GM10266 (cell line): Measurements from ENCODE around the gene MSANTD2.
A peak's percentile ranks its signal among the peaks of the same experiment; 100 is the strongest.

ENCODE experiments used
- DNase-seq: peaks from one replicate; pipeline ENCODE4 v3.0.0; 2012; ENCODE audit errors: extremely low spot score
- TF ChIP-seq, protein P1 (sequence below): IDR thresholded peaks from 2 replicates; pipeline ENCODE4 v1.5.1; 2012; ENCODE audit warnings: mild to moderate bottlenecking, low read depth; ENCODE audit not compliant: control insufficient read depth, insufficient read depth; ENCODE audit errors: missing control alignments

The MSANTD2 gene

DNA sequence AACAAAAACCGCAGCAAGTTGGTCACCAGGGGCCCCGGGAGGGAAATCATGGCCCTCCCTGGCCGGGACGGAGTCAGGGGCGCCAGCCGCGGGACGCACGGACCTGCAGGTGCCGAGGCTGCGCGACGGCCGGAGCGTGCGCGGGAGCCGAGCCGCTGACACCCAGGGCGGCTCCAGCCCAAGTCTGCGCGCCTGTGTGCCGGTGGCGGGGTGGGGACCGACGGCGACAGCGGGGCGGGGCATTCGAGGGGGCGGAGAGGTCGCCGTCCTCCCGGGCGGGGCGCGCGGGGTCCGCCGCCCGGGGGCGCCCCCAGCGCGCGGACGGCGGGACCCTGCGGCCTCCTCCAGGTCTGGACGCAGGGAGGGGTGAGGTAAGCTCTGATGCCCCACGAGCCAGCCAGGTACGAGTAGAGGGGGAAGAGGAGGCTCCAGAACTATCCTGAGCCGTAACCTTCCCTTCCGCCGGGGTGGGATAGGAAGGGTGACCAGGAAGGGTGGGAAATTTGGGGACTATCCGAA is 38.0 kb downstream of the MSANTD2 start, which contains the start of gene ESAM:
TSS of gene ESAM (minus strand) at position 186 of the 519 bp plus-strand sequence. CDS start at position 50, 136 bp downstream.
- peak; percentile 94 for DNase-seq
- TF ChIP-seq, protein P1, sequence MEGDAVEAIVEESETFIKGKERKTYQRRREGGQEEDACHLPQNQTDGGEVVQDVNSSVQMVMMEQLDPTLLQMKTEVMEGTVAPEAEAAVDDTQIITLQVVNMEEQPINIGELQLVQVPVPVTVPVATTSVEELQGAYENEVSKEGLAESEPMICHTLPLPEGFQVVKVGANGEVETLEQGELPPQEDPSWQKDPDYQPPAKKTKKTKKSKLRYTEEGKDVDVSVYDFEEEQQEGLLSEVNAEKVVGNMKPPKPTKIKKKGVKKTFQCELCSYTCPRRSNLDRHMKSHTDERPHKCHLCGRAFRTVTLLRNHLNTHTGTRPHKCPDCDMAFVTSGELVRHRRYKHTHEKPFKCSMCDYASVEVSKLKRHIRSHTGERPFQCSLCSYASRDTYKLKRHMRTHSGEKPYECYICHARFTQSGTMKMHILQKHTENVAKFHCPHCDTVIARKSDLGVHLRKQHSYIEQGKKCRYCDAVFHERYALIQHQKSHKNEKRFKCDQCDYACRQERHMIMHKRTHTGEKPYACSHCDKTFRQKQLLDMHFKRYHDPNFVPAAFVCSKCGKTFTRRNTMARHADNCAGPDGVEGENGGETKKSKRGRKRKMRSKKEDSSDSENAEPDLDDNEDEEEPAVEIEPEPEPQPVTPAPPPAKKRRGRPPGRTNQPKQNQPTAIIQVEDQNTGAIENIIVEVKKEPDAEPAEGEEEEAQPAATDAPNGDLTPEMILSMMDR, result peak; percentile 25

- TF ChIP-seq, protein P1, result no peak
- peak; percentile 59 for DNase-seq
Measured at GRCh38 chr11:124761301-124762104, 38.7 kb downstream of the MSANTD2 start.

GRCh38 chr11:124760806-124761205 is 39.4 kb downstream of the MSANTD2 start:
- TF ChIP-seq, protein P1, result no peak

GRCh38 chr11:124760205-124760652 is 40.0 kb downstream of the MSANTD2 start:
- DNase-seq, result peak; percentile 65
- TF ChIP-seq, protein P1, result no peak

More at GRCh38 chr11:124760806-124761205, 39.4 kb downstream of the MSANTD2 start:
- peak; percentile 18 for DNase-seq

DNA sequence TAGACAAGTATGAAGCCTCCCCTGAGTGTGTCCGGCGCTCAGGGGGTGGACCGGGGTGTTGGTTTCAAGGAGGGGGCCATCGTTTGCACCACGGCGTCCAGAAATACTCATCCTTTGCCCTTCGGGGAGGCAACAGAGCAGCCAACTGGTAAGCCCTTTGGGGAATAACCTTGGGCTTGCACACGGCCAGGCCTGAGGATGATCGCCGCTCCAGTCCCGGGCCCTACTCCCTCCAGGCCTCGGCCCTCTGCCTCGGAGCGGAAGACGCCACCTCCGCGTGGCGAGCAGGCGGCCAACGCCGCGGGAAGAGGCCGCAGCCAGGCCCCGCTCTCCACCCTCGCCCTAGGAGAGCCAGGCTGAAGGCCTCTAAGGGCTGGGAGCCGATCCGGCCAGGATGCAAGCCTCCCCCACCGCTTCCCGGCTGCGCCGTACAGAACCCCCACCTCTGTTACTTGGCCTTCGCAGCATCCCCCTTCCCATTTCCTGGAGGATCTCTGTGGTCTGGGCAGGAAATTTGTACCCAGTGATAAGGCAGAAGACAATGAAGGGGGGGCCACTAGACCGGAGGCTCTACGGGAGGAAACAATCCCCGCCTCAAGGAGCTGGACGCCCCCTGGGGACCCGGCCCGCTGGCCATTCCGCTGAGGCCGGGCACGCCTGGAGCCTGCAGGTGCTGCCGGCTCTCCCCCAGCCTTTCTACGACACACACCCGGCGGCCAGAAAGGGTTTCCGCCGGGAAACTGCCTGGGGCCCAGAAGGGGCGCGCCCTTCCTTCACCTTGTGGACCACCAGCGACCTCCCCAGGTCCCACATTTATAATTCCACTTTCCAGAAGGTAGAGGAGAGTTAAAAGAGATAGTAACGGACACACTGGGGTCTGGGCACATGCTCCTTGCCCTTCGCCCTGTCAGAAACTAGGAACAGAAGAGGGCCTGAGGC is 40.7 kb downstream of the MSANTD2 start:
- TF ChIP-seq, protein P1, result no peak
- peak; percentile 24 for DNase-seq

- peak; percentile 86 for DNase-seq
- TF ChIP-seq, protein P1, result peak; percentile 87
Measured at GRCh38 chr11:124758355-124759265, 41.6 kb downstream of the MSANTD2 start.
